Subcutaneous adipose tissue (tissue), 4 donors: ENCODE measurements around the gene PLIN1. TPM values are rescaled to one million over a fixed set of nuclear protein-coding genes. Genes with fewer than 3 reads are reported as not detected.

Source experiments
- CTCF ChIP-seq: fragments of 450-650 bp; IDR thresholded peaks from one replicate; pipeline ENCODE4 v1.5.1; 2016; ENCODE audit warnings: low read depth, mild to moderate bottlenecking, control low read depth, antibody characterized with exemption, moderate library complexity
- small RNA-seq: library from RNA; depleted of rRNA; stranded (forward); fragments of <200 nt; gene quantifications from one replicate; pipeline ENCODE3, GENCODE V24; 2016
- total RNA-seq, 4 donors: library from RNA; depleted of rRNA; stranded (reverse); fragments of >200 nt; gene quantifications; one replicate each; pipeline ENCODE4 v1.1.0, GENCODE V29; 2016

Gene PLIN1
- total RNA-seq, 4 donors from 2014 or later, result 722 to 3,387 (median 1,779) TPM

GRCh38 chr15:89616228-89616627 lies 62.9 kb downstream of the PLIN1 start:
- no peak for TF ChIP-seq CTCF

- TF ChIP-seq CTCF, result no peak
Measured at GRCh38 chr15:89615135-89615534, 64.0 kb downstream of the PLIN1 start.

Small RNA genes lying within 50 kb of the gene (small RNA-seq; reads per million reads assigned to genes)
- gene RNU6-132P, result not detected

Other genes starting within 250 kb of the PLIN1 start
- gene RHCG, start 182.8 kb downstream of the PLIN1 start, total RNA-seq, result 1 to 10 TPM in 1 of 4 donors, under 1 TPM in 1, not detected in 2; 0.82 to 1.9 TPM
- under 1 TPM in 3 of 4 donors, not detected in 1; 0.22 to 0.51 (median 0.38) TPM for gene TICRR, start 103.9 kb downstream of the PLIN1 start, total RNA-seq
- 1 to 10 TPM; 9.0 to 10.0 (median 9.3) TPM for gene KIF7, start 23.9 kb downstream of the PLIN1 start, total RNA-seq
- 10 to 100 TPM; 41.4 to 80.3 (median 51.5) TPM for gene PEX11A, start 11.4 kb upstream of the PLIN1 start, total RNA-seq
- gene WDR93, start 11.4 kb upstream of the PLIN1 start, total RNA-seq, result 1 to 10 TPM in 1 of 4 donors, under 1 TPM in 2, not detected in 1; 0.57 to 1.8 (median 0.85) TPM
- 10 to 100 TPM in 3 of 4 donors, 1 to 10 TPM in 1; 6.0 to 39.7 (median 10.6) TPM for gene MESP1, start 71.9 kb upstream of the PLIN1 start, total RNA-seq
- gene MESP2, start 97.0 kb upstream of the PLIN1 start, total RNA-seq, result under 1 TPM in 2 of 4 donors, not detected in 2; 0.34 to 0.57 TPM
- gene ANPEP, start 135.5 kb upstream of the PLIN1 start, total RNA-seq, result 100 to 1,000 TPM in 2 of 4 donors, 10 to 100 TPM in 2; 70.4 to 140 (median 105) TPM
- gene AP3S2, start 214.6 kb upstream of the PLIN1 start, total RNA-seq, result 10 to 100 TPM; 54.4 to 86.9 (median 66.9) TPM
- gene ARPIN, start 233.6 kb upstream of the PLIN1 start, total RNA-seq, result 10 to 100 TPM; 11.3 to 39.7 (median 20.1) TPM